ENCODE results near the gene MAPRE2.

Gene MAPRE2

DNA sequence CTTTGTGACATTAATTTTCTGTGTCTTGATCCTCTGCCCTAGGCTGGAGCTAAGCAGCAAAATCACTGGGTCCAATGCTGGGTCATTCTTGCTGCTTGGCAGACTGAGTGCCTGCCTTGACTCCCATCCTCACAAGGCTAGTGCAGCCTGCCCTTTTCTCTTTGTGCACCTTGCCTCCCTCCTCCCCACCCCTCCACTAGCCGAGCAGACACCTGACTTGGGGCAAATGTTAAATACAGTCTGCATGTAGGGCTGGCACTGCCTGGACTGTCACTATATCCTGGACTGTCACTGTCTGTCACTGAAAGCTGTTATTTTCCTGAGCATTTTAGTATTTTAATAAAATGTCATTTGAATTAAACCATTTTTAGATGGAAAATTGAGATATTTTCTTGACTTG, 33.4 kb downstream of the MAPRE2 start:
- no peaks in the 10 kb centered on the region for H3K9me3 ChIP-seq (ENCODE audit: insufficient read depth, low read length)
- no peak overlapping the region for H3K9ac ChIP-seq (ENCODE audit: insufficient read length, low read depth)
- H3K4me3 ChIP-seq (ENCODE audit: insufficient read length, low read depth) = no peak overlapping the region
- no peak for DNase-seq (ENCODE audit: low read depth, low spot score)
- no peaks in the 10 kb centered on the region for H3K4me1 ChIP-seq (ENCODE audit: insufficient read depth, insufficient read length)
- TF ChIP-seq ZNF274 (IDR thresholded peaks at IDR 0.05; ENCODE audit: low read depth, low read length) (no peak), SUZ12 (IDR thresholded peaks at IDR 0.05; ENCODE audit: extremely low read depth, insufficient read depth, insufficient read length) (no peak), YY1 (IDR thresholded peaks at IDR 0.05; ENCODE audit: insufficient read depth, insufficient read length) (no peak)
- no peaks in the 10 kb centered on the region for H3K36me3 ChIP-seq (ENCODE audit: insufficient read depth, insufficient read length, low read length)
- no peaks in the 10 kb centered on the region for H3K27me3 ChIP-seq (ENCODE audit: insufficient read depth, insufficient read length)

- H3K36me3 ChIP-seq (ENCODE audit: insufficient read depth, insufficient read length, low read length) = no peaks in the 10 kb centered on the region
- no peak overlapping the region for H3K9ac ChIP-seq (ENCODE audit: insufficient read length, low read depth)
- no peaks in the 10 kb centered on the region for H3K4me1 ChIP-seq (ENCODE audit: insufficient read depth, insufficient read length)
- DNase-seq (ENCODE audit: low read depth, low spot score) = no peak
- TF ChIP-seq ZNF274 (IDR thresholded peaks at IDR 0.05; ENCODE audit: low read depth, low read length) (no peak), SUZ12 (IDR thresholded peaks at IDR 0.05; ENCODE audit: extremely low read depth, insufficient read depth, insufficient read length) (no peak), YY1 (IDR thresholded peaks at IDR 0.05; ENCODE audit: insufficient read depth, insufficient read length) (no peak)
- no peaks in the 10 kb centered on the region for H3K9me3 ChIP-seq (ENCODE audit: insufficient read depth, low read length)
- no peaks in the 10 kb centered on the region for H3K27me3 ChIP-seq (ENCODE audit: insufficient read depth, insufficient read length)
- no peak overlapping the region for H3K4me3 ChIP-seq (ENCODE audit: insufficient read length, low read depth)
Measured at GRCh38 chr18:35075132-35075531, 33.9 kb downstream of the MAPRE2 start.

DNA sequence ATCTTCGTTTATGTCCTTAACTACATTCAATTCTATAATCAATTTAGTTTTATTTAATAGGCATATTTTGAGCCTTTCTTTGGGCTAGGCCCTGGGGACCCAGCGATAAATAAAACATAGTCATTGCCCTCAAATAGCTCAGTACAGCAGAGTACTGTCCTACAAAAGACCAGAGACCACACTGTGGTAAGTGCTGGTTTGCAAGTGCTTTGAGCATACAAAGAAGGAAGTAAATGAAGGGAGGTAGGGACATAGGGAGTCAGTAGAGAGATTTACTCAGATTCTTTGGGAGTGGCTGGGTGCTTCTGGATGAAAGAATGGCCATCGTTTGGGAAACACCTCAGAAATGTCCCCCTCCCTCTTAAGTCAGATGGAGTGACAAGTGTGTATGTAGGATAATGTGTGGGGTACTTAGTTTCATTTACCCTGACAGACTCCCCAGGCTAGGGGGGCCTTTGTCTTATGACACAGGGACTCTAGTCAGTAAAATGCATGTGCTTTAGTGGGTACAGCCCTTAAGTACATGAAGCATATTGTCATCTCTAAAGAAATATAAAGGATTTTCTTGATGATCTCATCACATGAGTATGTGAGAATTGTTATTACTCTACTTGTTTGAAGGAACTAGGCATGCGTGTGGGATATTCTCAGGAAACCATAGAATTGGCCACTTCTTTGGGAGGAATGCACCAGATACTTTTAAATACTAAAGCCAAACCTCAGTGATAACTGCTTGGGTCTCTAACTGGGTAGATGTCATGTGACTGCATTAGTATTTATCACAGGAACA, 35.1 kb downstream of the MAPRE2 start:
- no peaks in the 10 kb centered on the region for H3K27me3 ChIP-seq (ENCODE audit: insufficient read depth, insufficient read length)
- no peak overlapping the region for H3K4me3 ChIP-seq (ENCODE audit: insufficient read length, low read depth)
- H3K36me3 ChIP-seq (ENCODE audit: insufficient read depth, insufficient read length, low read length) = no peaks in the 10 kb centered on the region
- H3K9ac ChIP-seq (ENCODE audit: insufficient read length, low read depth) = no peak overlapping the region
- TF ChIP-seq ZNF274 (IDR thresholded peaks at IDR 0.05; ENCODE audit: low read depth, low read length) (no peak), YY1 (IDR thresholded peaks at IDR 0.05; ENCODE audit: insufficient read depth, insufficient read length) (no peak), SUZ12 (IDR thresholded peaks at IDR 0.05; ENCODE audit: extremely low read depth, insufficient read depth, insufficient read length) (no peak)
- H3K9me3 ChIP-seq (ENCODE audit: insufficient read depth, low read length) = no peaks in the 10 kb centered on the region
- no peak for DNase-seq (ENCODE audit: low read depth, low spot score)
- no peaks in the 10 kb centered on the region for H3K4me1 ChIP-seq (ENCODE audit: insufficient read depth, insufficient read length)

- no peak for DNase-seq (ENCODE audit: low read depth, low spot score)
- H3K4me1 ChIP-seq (ENCODE audit: insufficient read depth, insufficient read length) = no peaks in the 10 kb centered on the region
- no peaks in the 10 kb centered on the region for H3K36me3 ChIP-seq (ENCODE audit: insufficient read depth, insufficient read length, low read length)
- H3K27me3 ChIP-seq (ENCODE audit: insufficient read depth, insufficient read length) = no peaks in the 10 kb centered on the region
- H3K4me3 ChIP-seq (ENCODE audit: insufficient read length, low read depth) = no peak overlapping the region
- TF ChIP-seq ZNF274 (IDR thresholded peaks at IDR 0.05; ENCODE audit: low read depth, low read length) = no peak
- no peak for TF ChIP-seq SUZ12 (IDR thresholded peaks at IDR 0.05; ENCODE audit: extremely low read depth, insufficient read depth, insufficient read length)
- no peak for TF ChIP-seq YY1 (IDR thresholded peaks at IDR 0.05; ENCODE audit: insufficient read depth, insufficient read length)
- no peak overlapping the region for H3K9ac ChIP-seq (ENCODE audit: insufficient read length, low read depth)
- no peaks in the 10 kb centered on the region for H3K9me3 ChIP-seq (ENCODE audit: insufficient read depth, low read length)
Measured at GRCh38 chr18:35077937-35078336, 36.7 kb downstream of the MAPRE2 start.

- Histone ChIP-seq H3K9ac (ENCODE audit: insufficient read length, low read depth) (no peak overlapping the region), H3K9me3 (ENCODE audit: insufficient read depth, low read length) (no peaks in the 10 kb centered on the region), H3K4me3 (ENCODE audit: insufficient read length, low read depth) (no peak overlapping the region), H3K36me3 (ENCODE audit: insufficient read depth, insufficient read length, low read length) (no peaks in the 10 kb centered on the region), H3K27me3 (ENCODE audit: insufficient read depth, insufficient read length) (no peaks in the 10 kb centered on the region), H3K4me1 (ENCODE audit: insufficient read depth, insufficient read length) (no peaks in the 10 kb centered on the region)
- DNase-seq (ENCODE audit: low read depth, low spot score) = no peak
- TF ChIP-seq ZNF274 (IDR thresholded peaks at IDR 0.05; ENCODE audit: low read depth, low read length) = no peak
- no peak for TF ChIP-seq YY1 (IDR thresholded peaks at IDR 0.05; ENCODE audit: insufficient read depth, insufficient read length)
- TF ChIP-seq SUZ12 (IDR thresholded peaks at IDR 0.05; ENCODE audit: extremely low read depth, insufficient read depth, insufficient read length) = no peak
Measured at GRCh38 chr18:35080058-35080457, 38.8 kb downstream of the MAPRE2 start.

DNA sequence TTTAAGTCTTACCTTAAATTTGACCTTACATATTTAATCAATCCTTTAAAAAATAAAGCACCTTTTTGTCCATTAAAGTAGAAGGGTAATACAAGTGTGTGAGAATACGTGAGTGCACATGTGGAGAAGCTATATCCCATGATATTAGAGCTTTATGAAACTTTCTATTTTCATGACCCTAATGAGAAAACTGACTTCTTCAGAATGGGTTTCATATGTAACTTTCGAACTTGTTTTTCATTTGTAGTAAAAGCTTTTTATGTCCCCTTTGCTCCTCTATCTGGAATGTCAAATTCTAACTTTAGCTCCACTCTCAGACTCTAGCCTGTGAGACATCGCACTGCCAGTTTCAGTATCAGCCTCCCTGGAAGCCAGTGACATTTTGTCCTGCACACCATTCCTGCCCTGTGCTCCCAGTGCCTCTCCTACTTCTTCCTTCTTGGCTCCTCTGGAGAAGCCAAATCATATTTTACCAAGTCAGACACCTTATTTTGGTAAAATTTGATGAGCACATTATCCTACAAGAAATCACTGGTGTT, 42.0 kb downstream of the MAPRE2 start:
- no peak for DNase-seq (ENCODE audit: low read depth, low spot score)
- no peaks in the 10 kb centered on the region for H3K36me3 ChIP-seq (ENCODE audit: insufficient read depth, insufficient read length, low read length)
- H3K9ac ChIP-seq (ENCODE audit: insufficient read length, low read depth) = no peak overlapping the region
- no peaks in the 10 kb centered on the region for H3K4me1 ChIP-seq (ENCODE audit: insufficient read depth, insufficient read length)
- TF ChIP-seq ZNF274 (IDR thresholded peaks at IDR 0.05; ENCODE audit: low read depth, low read length) (no peak), SUZ12 (IDR thresholded peaks at IDR 0.05; ENCODE audit: extremely low read depth, insufficient read depth, insufficient read length) (no peak), YY1 (IDR thresholded peaks at IDR 0.05; ENCODE audit: insufficient read depth, insufficient read length) (no peak)
- H3K27me3 ChIP-seq (ENCODE audit: insufficient read depth, insufficient read length) = no peaks in the 10 kb centered on the region
- H3K4me3 ChIP-seq (ENCODE audit: insufficient read length, low read depth) = no peak overlapping the region
- no peaks in the 10 kb centered on the region for H3K9me3 ChIP-seq (ENCODE audit: insufficient read depth, low read length)

All from NT2/D1 (cell line).